Spleen (tissue), 11 donors: ENCODE results near the gene TBC1D32. TPM values are rescaled to one million over a fixed set of nuclear protein-coding genes. Genes with fewer than 3 reads are reported as not detected.

Source experiments
- DNase-seq: peaks from one replicate; pipeline ENCODE4 v3.0.0-alpha.2; 2020
- H3K27ac ChIP-seq, 8 donors: fragments of 200-600 bp; sonication (generic) in 7 of 8; 1 replicate in 4 of 8; 2 replicates in 4 of 8; pipeline versions ENCODE4 v1.5.0 to v1.8.0; 2016 to 2021; ENCODE audit warnings: inconsistent platforms in 4 of 8, mild to moderate bottlenecking in 4 of 8, moderate library complexity in 1 of 8
- H3K27me3 ChIP-seq, 7 donors: fragments of 200-600 bp; sonication (generic) in 6 of 7; replicated peaks in 1 of 7; 1 replicate in 4 of 7; 2 replicates in 3 of 7; pipeline versions ENCODE4 v1.5.0 to v1.8.0; 2016 to 2021; ENCODE audit warnings: inconsistent platforms in 3 of 7, mild to moderate bottlenecking in 1 of 7
- H3K36me3 ChIP-seq, 6 donors: fragments of 200-600 bp; sonication (generic) in 5 of 6; 1 replicate in 4 of 6; 2 replicates in 2 of 6; pipeline versions ENCODE4 v1.5.0 to v1.8.0; 2016 to 2021; ENCODE audit warnings: inconsistent platforms in 2 of 6
- H3K4me1 ChIP-seq, 6 donors: fragments of 200-600 bp; sonication (generic) in 5 of 6; 1 replicate in 3 of 6; 2 replicates in 3 of 6; pipeline versions ENCODE4 v1.5.0 to v1.8.0; 2016 to 2021; ENCODE audit warnings: inconsistent platforms in 3 of 6
- H3K4me3 ChIP-seq, 8 donors: fragments of 200-600 bp; sonication (generic) in 7 of 8; 1 replicate in 4 of 8; 2 replicates in 4 of 8; pipeline versions ENCODE4 v1.5.0 to v1.8.0; 2016 to 2021; ENCODE audit warnings: inconsistent platforms in 4 of 8, mild to moderate bottlenecking in 4 of 8, moderate library complexity in 2 of 8
- H3K9me3 ChIP-seq, 8 donors: fragments of 200-600 bp; sonication (generic) in 7 of 8; 1 replicate in 4 of 8; 2 replicates in 4 of 8; pipeline versions ENCODE4 v1.5.0 to v1.8.0; 2016 to 2021; ENCODE audit warnings: inconsistent platforms in 4 of 8
- CTCF ChIP-seq, 11 experiments: fragments of 200-600 bp in 7 of 11; fragments of 450-650 bp in 4 of 11; sonication (generic) in 4 of 11; IDR thresholded peaks in 8 of 11; conservative IDR thresholded peaks in 3 of 11; 1 replicate in 7 of 11; 2 replicates in 4 of 11; pipeline versions ENCODE4 v1.4.0 to v1.8.0; 2016 to 2021; ENCODE audit warnings: antibody characterized with exemption in 11 of 11, inconsistent platforms in 4 of 11, mild to moderate bottlenecking in 1 of 11
- POLR2A ChIP-seq, 3 donors: fragments of 450-650 bp; IDR thresholded peaks; one replicate each; pipeline ENCODE4 v1.5.1; 2017; ENCODE audit warnings: antibody characterized with exemption in 3 of 3, mild to moderate bottlenecking in 1 of 3
- POLR2AphosphoS5 ChIP-seq, 3 donors: sonication (generic); formaldehyde crosslinking; IDR thresholded peaks; one replicate each; pipeline ENCODE4 v1.5.1; 2017; ENCODE audit warnings: antibody characterized with exemption in 3 of 3
- WGBS, 5 donors: extraction: QIAGEN DNeasy Blood & Tissue Kit in 3 of 5; methylation state at CpG; one replicate each; pipeline versions ENCODE4 v1.1.5 to v1.1.7; 2013 to 2018; 5-methylcytosine and 5-hydroxymethylcytosine counted together
- intact Hi-C: fragments of 100-400 bp; cut with DNase I; formaldehyde crosslinking; loops from one replicate; pipeline ENCODE4 v1.15.0; 2023; ENCODE audit warnings: low total_unique reads
- polyA plus RNA-seq, 3 donors: library from polyadenylated mRNA; stranded (reverse); fragments of 200-250 nt; gene quantifications; one replicate each; pipeline ENCODE4 v1.2.1, GENCODE V29; 2013
- total RNA-seq, 7 donors: library from RNA; depleted of rRNA in 3 of 7; stranded (reverse); fragments of >200 nt in 3 of 7; fragmentation: NEBNext Ultra II Directional in 4 of 7; extraction: Animal tissue kit (Norgen Biotek cat#: 25700) in 4 of 7; gene quantifications; one replicate each; pipeline versions ENCODE4 v1.1.0 to v1.2.1, GENCODE V29; 2016 to 2021
- donor health status: healthy with polysubstance abuse.
- donor health status: DM: no; HTN: no; CAD: no; lungs with moderate emphysema.
- donor health status: DM: no; HTN: no; CAD: no.
- donor health status: Bipolar disorder and iron deficiency.
- donor health status: healthy.
- donor health status: DM: no; HTN: no; CAD: no.
- donor health status: DM: yes; HTN: yes; CAD: no.

TBC1D32 gene
- total and polyA plus RNA-seq, 10 donors = 1.5 to 18.8 (median 12.6) TPM

- 82 to 90% (median 85%) methylated on average over 7 to 8 of the region's 8 CpGs for WGBS, 5 donors
- Histone ChIP-seq H3K36me3 (no peaks in the 10 kb centered on the region), H3K27me3 (peaks cover 0 to 17% (median 0%) of the 10 kb centered on the region in 7 donors), H3K27ac (no peak overlapping the region), H3K4me3 (no peak overlapping the region), H3K4me1 (no peaks in the 10 kb centered on the region), H3K9me3 (no peaks in the 10 kb centered on the region)
- TF ChIP-seq CTCF (IDR thresholded peaks at IDR 0.05 in 8 of 11, conservative IDR thresholded peaks at IDR 0.05 in 3 of 11) (no peak), POLR2A (IDR thresholded peaks at IDR 0.05) (no peak), POLR2AphosphoS5 (IDR thresholded peaks at IDR 0.05) (no peak)
- intact Hi-C loops = no loop called here
- DNase-seq = no peak
Measured at GRCh38 chr6:121365536-121366521, 31.5 kb upstream of the TBC1D32 start.

GRCh38 chr6:121356575-121356974 lies 22.3 kb upstream of the TBC1D32 start:
- Histone ChIP-seq H3K36me3 (no peaks in the 10 kb centered on the region), H3K27ac (no peak overlapping the region), H3K4me1 (no peaks in the 10 kb centered on the region), H3K4me3 (no peak overlapping the region), H3K27me3 (peaks cover 0 to 10% (median 0%) of the 10 kb centered on the region in 7 donors), H3K9me3 (no peaks in the 10 kb centered on the region)
- no peak for DNase-seq
- WGBS, 5 donors = 71 to 84% (median 80%) methylated on average over 1 of the region's 1 CpG
- TF ChIP-seq POLR2AphosphoS5 (IDR thresholded peaks at IDR 0.05) (no peak), CTCF (IDR thresholded peaks at IDR 0.05 in 8 of 11, conservative IDR thresholded peaks at IDR 0.05 in 3 of 11) (no peak), POLR2A (IDR thresholded peaks at IDR 0.05) (no peak)
- intact Hi-C loops = no loop called here

GRCh38 chr6:121354764-121355163 lies 20.5 kb upstream of the TBC1D32 start:
- intact Hi-C loops = no loop called here
- 64 to 84% (median 73%) methylated on average over 7 of the region's 7 CpGs for WGBS, 5 donors
- TF ChIP-seq CTCF (IDR thresholded peaks at IDR 0.05 in 8 of 11, conservative IDR thresholded peaks at IDR 0.05 in 3 of 11) = peak in 1 of 11 experiments; percentile 26
- no peak for TF ChIP-seq POLR2A (IDR thresholded peaks at IDR 0.05)
- Histone ChIP-seq H3K36me3 (no peaks in the 10 kb centered on the region), H3K9me3 (no peaks in the 10 kb centered on the region), H3K27ac (no peak overlapping the region), H3K4me3 (no peak overlapping the region), H3K4me1 (no peaks in the 10 kb centered on the region), H3K27me3 (peaks cover 0 to 10% (median 0%) of the 10 kb centered on the region in 7 donors)
- no peak for DNase-seq

- intact Hi-C loops = no loop called here
- TF ChIP-seq CTCF (IDR thresholded peaks at IDR 0.05 in 8 of 11, conservative IDR thresholded peaks at IDR 0.05 in 3 of 11) (no peak), POLR2A (IDR thresholded peaks at IDR 0.05) (no peak), POLR2AphosphoS5 (IDR thresholded peaks at IDR 0.05) (no peak)
- H3K36me3 ChIP-seq = no peaks in the 10 kb centered on the region
- WGBS, 5 donors = 47 to 90% (median 68%) methylated on average over 1 of the region's 1 CpG
- no peaks in the 10 kb centered on the region for H3K4me1 ChIP-seq
- no peak overlapping the region for H3K27ac ChIP-seq
- H3K27me3 ChIP-seq = peaks cover 0 to 10% (median 0%) of the 10 kb centered on the region in 7 donors
- no peak overlapping the region for H3K4me3 ChIP-seq
- no peak for DNase-seq
- H3K9me3 ChIP-seq = no peaks in the 10 kb centered on the region
Measured at GRCh38 chr6:121352941-121353340, 18.7 kb upstream of the TBC1D32 start.
